ENCODE data around the gene CYSTM1.

CYSTM1 gene

GRCh38 chr5:140238756-140239155 lies 63.8 kb downstream of the CYSTM1 start:
- no peak for DNase-seq

- DNase-seq: no peak
Observed at GRCh38 chr5:140239461-140239860, 64.5 kb downstream of the CYSTM1 start.

- DNase-seq: no peak
Observed at GRCh38 chr5:140239939-140240700, 65.1 kb downstream of the CYSTM1 start.

- peak in 1 of 2 experiments; percentile 56 for DNase-seq
Observed at GRCh38 chr5:140240987-140241706, 66.2 kb downstream of the CYSTM1 start.

GRCh38 chr5:140242099-140242498 lies 67.1 kb downstream of the CYSTM1 start:
- no peak for DNase-seq

GRCh38 chr5:140242890-140243585 lies 68.0 kb downstream of the CYSTM1 start:
- DNase-seq: no peak

GRCh38 chr5:140243706-140244250 lies 68.8 kb downstream of the CYSTM1 start:
- no peak for DNase-seq

- DNase-seq: peak; percentile 36 to 71
Observed at GRCh38 chr5:140244525-140245025, 69.6 kb downstream of the CYSTM1 start.

- DNase-seq: no peak
Observed at GRCh38 chr5:140245341-140245740, 70.4 kb downstream of the CYSTM1 start.

GRCh38 chr5:140245926-140246325 lies 70.9 kb downstream of the CYSTM1 start:
- DNase-seq: no peak

GRCh38 chr5:140246378-140247122 lies 71.6 kb downstream of the CYSTM1 start:
- DNase-seq: no peak

GRCh38 chr5:140248414-140248813 lies 73.4 kb downstream of the CYSTM1 start:
- no peak for DNase-seq

GRCh38 chr5:140249536-140249935 lies 74.5 kb downstream of the CYSTM1 start:
- no peak for DNase-seq

GRCh38 chr5:140250386-140250785 lies 75.4 kb downstream of the CYSTM1 start:
- no peak for DNase-seq

- no peak for DNase-seq
Observed at GRCh38 chr5:140251527-140251973, 76.6 kb downstream of the CYSTM1 start.

- no peak for DNase-seq
Observed at GRCh38 chr5:140252470-140253126, 77.6 kb downstream of the CYSTM1 start.

- DNase-seq: no peak
Observed at GRCh38 chr5:140253985-140254384, 79.0 kb downstream of the CYSTM1 start.

- DNase-seq: no peak
Observed at GRCh38 chr5:140255460-140256157, 80.6 kb downstream of the CYSTM1 start.

- no peak for DNase-seq
Observed at GRCh38 chr5:140256726-140257125, 81.7 kb downstream of the CYSTM1 start.

GRCh38 chr5:140258016-140258415 lies 83.0 kb downstream of the CYSTM1 start:
- DNase-seq: no peak

- no peak for DNase-seq
Observed at GRCh38 chr5:140258873-140259272, 83.9 kb downstream of the CYSTM1 start.
